Activated CD4-positive, alpha-beta T cell treated with anti-CD3 and anti-CD28 coated beads, Interleukin-2, amount 50 U/mL, for 48 hours (primary cell): ENCODE results near the gene AGTR1.
"Not testable (repeated sequence)": the region's sequence is repeated elsewhere in the genome, so short reads cannot be mapped to it uniquely, and the experiment has no call there.

Experiments used
- DNase-seq, 2 experiments: peaks; one replicate each; pipeline ENCODE4 v3.0.0-alpha.2; 2020

AGTR1 gene

DNA sequence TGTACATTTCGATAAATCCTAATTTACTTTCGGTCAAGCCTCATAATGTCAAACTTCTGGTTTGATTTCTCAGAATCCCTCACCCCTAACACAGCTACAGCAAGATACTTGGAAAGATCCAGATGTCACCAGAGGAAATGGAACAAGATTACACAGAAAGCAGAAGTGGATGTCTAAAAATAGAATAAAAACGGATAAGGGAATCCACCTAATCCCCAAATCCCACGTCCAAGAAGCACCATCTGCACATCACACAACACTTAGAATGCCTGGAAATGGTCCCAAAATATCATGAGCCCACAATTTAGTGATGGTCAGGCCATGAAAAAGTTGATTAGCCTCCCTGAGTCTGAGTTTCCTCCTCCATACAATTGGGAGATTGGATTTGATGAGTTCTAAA is 61.7 kb downstream of the AGTR1 start:
- no peak for DNase-seq

DNA sequence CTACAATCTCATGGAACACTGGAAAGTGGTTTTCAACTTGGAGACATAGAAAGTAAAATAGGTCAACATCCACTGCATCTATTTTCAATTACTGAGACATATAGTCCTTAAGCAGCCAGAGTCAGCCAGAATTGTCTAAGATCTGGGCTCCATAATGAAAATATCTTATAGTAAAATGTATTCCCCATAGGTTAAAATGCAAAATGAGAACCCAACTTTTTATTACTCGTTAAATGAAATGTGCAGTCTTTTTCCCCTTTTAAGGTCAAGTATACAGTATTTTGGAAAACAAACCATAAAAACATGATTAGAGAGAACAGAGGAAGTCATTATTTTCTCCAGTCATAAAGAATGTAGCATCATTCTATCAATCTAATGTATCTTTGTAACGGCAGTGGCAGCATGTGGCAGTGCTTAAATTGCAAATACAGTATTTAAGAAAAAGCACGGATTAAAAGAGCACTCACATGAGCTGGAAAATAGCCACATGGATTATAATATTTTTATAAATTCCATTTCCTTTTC is 65.5 kb downstream of the AGTR1 start:
- no peak for DNase-seq

DNA sequence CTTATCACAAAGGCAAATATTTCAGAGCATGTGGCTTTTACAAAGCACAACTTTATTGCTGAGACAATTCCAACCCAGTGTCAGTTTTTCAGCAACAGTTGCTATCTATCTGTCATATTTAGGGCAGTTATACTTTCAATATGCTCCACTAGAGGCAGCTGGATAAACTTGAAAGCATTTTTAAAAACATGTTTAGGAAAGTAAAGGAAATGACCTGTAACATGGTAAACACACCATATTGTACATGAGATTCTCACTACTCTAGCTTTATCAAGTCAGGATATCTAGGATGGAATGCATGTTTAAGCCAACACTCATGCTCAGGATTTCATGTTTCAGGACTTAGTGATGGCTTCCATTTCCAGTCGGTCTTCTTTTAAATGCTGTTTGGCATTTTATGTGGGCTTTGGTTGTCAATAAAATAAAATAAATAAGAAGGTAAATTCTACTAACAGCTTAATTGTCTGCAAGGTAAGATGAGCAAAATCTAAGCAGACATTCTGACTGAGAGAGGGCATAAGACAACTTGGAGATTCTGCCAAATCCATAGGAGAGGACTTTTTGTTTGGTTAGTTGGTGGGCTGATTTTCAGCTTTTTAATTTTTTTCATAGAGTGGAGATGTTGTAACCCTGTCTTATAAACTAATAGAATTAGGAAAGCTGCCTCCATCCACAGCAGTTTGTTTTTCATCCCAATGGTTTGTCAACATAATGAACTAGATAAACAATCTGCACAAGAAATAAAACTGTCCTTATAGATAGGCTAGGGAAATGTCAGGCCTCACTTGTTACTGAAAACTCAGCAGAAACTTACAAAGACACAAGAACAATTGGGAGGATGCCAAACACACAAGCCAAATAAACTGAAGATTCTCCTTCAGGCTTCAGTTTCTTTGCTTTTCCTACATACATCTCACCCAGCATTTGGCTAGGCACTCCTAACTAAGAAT is 66.6 kb downstream of the AGTR1 start:
- no peak for DNase-seq

DNA sequence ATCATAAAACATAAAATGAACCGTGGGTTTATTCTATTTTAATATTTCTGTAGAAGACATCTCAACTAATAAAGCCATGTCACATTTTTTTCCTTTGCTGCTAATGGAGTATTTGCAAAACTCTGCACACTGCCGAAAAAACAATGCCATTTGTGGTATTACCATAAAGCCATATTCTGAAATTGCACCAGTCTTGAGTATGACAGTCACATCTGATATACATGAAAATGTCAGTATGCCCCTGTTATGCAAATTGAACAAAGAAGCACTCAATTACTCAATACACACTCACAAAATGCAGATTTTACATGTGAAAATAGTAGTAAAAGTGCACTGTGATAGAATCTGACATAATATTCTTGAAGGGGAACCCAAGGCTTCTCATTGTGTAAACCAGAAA is 74.7 kb downstream of the AGTR1 start:
- no peak for DNase-seq

DNA sequence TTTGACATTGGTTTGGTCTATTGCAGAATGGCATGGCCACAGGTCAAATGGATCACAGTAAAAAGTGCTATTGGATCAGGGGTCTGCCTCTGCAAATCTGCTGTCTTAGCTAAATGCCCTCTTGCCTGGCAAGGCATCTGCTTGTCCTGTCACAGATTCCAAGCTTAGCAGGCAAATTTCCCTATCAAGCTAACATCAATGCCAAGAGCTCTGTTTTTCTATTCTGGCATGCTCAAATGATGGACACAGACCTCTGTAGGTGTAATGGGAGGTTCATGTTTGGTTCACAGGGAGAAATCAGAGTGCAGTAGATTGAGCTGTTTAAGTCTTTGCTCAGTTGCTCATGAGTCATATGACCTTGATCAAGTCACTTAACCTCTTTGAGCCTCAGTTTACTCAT is 75.1 kb downstream of the AGTR1 start:
- no peak for DNase-seq

DNA sequence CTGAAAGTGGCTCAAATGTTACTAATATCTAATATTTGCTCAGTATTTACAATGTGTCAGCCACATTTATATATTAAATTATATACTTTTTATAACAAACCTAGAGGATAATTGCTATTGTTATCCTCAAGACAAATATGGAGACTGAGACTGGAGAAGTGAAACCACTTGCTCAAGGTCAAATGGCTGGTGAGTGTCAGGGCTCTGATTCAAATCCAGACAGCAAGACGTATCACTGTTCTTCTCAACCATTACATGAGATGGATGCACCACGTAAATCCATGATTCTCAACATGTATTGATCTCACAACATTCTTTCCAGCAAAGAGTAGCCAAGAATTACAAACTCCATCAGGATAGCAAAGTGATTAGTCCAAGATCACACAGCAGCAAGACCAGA is 76.1 kb downstream of the AGTR1 start:
- DNase-seq: no peak

DNA sequence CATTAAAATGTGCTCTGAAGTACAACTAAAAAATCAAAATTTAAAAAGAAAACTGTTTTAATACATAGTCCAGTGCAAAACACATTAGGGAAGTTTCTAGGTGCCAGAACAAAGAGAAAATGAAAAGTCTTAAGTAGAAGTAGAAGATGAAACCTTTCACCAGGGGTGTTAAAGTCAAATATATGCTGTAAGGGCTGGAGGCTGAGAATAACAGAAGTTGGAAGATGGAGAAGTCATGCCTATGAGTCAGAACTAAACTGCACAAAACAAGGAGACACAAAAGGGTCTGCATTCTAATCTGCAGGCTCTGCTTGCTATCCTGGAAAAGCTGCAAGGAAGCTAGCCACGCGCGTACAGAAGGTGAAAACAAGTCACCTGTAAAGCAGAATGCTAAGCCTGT is 81.2 kb downstream of the AGTR1 start:
- DNase-seq: no peak

DNA sequence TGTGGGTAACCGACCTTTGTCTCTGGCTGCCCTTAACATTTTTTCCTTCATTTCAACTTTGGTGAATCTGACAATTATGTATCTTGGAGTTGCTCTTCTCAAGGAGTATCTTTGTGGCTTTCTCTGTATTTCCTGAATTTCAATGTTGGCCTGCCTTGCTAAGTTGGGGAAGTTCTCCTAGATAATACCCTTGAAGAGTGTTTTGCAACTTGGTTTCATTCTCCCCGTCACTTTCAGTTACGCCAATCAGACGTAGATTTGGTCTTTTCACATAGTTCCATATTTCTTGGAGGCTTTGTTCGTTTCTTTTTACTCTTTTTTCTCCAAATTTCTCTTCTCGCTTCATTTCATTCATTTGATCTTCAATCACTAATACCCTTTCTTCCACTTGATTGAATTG is 87.3 kb downstream of the AGTR1 start:
- DNase-seq: not testable (repeated sequence)

DNA sequence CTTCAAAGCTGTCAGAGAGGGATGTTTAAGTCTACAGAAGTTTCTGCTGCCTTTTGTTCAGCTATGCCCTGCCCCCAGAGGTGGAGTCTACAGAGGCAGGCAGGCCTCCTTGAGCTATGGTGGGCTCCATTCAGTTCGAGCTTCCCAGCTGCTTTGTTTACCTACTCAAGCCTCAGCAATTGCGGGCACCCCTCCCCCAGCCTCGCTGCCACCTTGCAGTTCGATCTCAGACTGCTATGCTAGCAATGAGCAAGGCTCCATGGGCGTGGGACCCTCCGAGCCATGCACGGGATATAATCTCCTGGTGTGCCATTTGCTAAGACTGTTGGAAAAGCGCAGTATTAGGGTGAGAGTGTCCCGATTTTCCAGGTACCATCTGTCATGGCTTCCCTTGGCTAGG is 88.5 kb downstream of the AGTR1 start:
- not testable (repeated sequence) for DNase-seq

DNA sequence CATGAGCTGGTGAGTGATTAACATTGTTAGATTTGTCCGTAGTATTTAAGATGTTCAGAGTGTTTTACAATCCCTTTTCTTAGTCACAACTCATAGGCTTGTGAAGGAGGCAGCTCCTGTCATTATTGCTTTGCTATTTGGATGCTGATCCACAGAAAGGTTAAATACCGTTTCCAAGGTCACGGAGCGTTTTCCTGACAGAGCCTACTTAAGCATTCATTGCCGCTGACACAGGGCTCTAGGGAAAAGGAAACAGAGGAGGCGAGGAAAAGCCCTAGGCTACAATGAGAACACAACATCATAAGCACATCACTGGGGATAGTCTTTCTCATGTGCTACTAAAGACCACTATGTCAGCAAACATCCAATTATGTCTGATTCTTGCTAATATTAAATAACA is 91.4 kb downstream of the AGTR1 start:
- DNase-seq: no peak

DNA sequence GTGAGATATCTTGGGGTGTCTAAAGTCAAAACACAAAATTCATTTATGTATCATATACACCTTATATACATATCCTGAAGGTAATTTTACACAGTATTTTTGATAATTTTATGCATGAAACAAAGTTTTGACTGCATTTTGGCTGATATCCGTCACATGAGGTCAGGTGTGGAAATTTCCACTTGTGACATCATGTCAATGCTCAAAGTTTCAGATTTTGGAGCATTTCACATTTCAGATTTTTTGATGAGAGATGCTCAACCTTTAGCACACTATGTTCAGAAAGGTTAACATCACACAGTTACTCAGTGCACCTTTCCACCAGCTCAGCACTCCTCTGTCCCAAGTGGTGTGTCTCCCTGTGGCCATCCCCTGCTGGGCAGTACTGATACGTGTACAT is 92.2 kb downstream of the AGTR1 start:
- no peak for DNase-seq

DNA sequence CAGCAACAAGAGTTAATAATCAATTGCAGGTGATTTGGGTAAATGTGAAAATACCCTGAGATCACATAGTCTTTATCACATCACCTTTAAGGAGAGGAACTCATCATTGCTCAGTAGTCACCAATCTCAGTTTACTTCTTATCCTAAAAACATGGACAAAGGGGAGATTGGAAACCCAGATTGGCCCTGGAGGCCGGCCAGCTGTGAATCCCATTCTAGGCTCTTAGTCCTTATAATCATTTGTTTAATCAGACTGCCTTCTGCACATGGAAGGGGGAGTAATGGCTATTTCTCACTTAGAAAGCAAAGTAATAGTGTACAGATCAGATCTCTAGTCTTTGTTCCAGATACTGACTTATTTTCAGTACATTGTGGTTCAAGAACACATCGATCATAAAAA is 92.7 kb downstream of the AGTR1 start:
- no peak for DNase-seq

DNA sequence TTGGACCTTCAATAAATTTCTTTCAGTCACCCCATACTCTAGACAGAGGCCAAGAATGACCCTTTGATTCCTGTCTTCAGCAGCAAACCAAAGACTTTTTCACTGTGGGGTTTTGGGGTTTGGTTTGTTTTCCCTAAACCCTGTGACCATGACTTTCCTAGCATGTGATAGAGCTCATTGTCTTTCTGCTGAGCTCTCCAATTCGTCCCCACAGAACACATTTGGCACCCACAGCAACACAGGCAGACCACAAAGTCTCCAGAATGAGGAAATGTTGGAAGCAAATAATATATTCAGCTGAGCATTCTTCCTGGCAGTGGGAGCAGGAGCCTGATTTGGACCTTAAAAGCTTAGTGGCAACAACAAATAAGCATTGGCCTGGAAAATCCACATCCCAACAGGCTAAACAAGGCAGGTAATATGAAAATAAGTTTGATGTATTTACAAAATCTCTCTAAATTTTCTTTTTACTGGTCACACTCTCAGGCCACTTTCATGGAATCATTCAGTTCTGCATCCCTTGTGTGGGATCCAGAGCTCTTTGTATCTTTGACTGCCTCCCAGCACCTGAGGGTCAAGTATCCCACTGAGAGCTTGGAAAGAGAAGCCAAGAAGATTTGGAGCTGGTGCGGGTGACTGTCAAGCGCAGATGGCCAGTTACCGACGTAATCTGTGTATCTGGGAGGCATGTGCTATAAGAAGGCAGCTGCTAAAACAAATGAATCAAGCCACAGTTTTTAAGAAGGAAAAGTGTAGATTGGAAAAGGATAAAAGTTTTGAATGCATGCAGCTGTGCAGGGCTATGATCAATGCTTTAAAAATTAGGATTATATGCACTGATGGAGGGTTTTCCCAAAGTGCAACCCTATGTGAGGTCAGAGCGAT is 93.4 kb downstream of the AGTR1 start:
- no peak for DNase-seq

DNA sequence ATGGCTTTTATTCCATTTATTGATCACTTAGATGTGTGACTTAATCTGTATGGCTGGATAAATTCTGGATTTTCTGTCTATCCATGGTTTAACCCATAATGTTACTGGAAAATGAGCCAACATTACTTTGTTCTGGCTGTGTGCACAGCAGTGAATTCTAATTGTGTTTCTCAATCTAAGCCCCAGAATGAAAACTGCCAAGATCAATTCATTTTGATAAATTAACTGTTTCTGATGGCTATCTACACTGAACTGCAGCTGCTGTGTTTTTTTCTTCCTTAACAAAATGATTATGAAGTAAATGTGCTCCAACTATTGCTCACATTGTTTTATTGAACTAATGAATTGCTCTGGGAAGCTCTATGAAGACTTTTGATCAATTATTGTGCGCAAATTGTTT is 94.2 kb downstream of the AGTR1 start:
- no peak for DNase-seq

DNA sequence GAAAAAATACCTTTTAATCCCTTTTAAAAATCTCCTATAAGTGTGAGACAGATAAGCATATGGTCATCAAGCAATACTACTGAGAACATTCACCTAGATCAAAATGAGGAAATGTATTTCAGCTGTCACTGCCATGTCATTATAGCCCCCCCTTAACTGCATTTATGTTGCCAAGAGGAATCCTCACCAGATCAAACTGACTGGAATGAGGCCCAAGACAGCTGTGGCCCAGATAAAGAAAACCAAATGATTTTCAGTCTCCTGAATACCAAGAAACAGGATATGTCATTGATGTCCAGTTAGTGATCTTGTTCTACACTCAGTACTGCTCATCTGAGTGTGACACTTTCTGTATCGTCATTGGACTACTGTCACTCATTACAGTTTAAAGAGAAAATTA is 94.8 kb downstream of the AGTR1 start:
- DNase-seq: no peak
